Neutrophil (primary cell): Measurements from ENCODE around the gene KCNH1.

ENCODE experiments used
- H3K27ac ChIP-seq: fragments of 200-600 bp; sonication (generic); 2 replicates; pipeline ENCODE4 v1.5.1; 2016; ENCODE audit warnings: mild to moderate bottlenecking, moderate library complexity
- H3K27me3 ChIP-seq: fragments of 200-600 bp; sonication (generic); 2 replicates; pipeline ENCODE4 v1.6.0; 2016; ENCODE audit warnings: mild to moderate bottlenecking
- H3K36me3 ChIP-seq: fragments of 200-600 bp; sonication (generic); 2 replicates; pipeline ENCODE4 v1.5.1; 2017
- H3K4me1 ChIP-seq, 2 experiments: fragments of 200-600 bp in 1 of 2; sonication (generic) in 1 of 2; 1 replicate in 1 of 2; 2 replicates in 1 of 2; pipeline versions ENCODE4 v1.5.1 to v1.6.1; 2013 to 2016; ENCODE audit warnings: low read depth in 1 of 2, low read length in 1 of 2, mild to moderate bottlenecking in 1 of 2, moderate library complexity in 1 of 2; ENCODE audit not compliant: control insufficient read depth in 1 of 2, insufficient read depth in 1 of 2
- H3K4me3 ChIP-seq, 2 experiments: fragments of 200-600 bp in 1 of 2; sonication (generic) in 1 of 2; 1 replicate in 1 of 2; 2 replicates in 1 of 2; pipeline ENCODE4 v1.5.1; 2013 to 2016; ENCODE audit warnings: low read depth in 1 of 2, low read length in 1 of 2, mild to moderate bottlenecking in 1 of 2, moderate library complexity in 1 of 2
- H3K9me3 ChIP-seq: fragments of 200-600 bp; sonication (generic); 2 replicates; pipeline ENCODE4 v1.5.1; 2016
- TF ChIP-seq, protein P1 (sequence below): fragments of 200-600 bp; sonication (generic); IDR thresholded peaks from 2 replicates; pipeline ENCODE4 v1.5.1; 2016; ENCODE audit warnings: antibody characterized with exemption

KCNH1 gene

DNA sequence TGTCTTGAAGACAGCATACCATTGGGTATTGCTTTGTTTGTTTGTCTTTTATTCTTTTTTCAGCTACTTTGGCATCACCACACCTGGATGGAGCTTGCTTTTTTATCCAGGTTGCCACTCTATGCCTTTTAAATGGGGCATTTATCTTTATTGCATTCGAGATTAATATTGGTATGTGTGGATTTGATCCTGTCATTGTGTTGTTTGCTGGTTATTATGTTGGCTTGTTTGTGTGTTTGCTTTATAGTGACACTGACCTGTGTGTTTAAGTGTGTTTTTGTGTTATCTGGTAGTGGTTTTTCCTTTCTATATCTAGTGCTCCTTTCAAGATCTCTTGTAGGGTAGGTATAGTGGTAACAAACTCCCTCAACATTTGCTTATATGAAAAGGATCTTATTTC, 24.9 kb upstream of the KCNH1 start:
- TF ChIP-seq, protein P1, sequence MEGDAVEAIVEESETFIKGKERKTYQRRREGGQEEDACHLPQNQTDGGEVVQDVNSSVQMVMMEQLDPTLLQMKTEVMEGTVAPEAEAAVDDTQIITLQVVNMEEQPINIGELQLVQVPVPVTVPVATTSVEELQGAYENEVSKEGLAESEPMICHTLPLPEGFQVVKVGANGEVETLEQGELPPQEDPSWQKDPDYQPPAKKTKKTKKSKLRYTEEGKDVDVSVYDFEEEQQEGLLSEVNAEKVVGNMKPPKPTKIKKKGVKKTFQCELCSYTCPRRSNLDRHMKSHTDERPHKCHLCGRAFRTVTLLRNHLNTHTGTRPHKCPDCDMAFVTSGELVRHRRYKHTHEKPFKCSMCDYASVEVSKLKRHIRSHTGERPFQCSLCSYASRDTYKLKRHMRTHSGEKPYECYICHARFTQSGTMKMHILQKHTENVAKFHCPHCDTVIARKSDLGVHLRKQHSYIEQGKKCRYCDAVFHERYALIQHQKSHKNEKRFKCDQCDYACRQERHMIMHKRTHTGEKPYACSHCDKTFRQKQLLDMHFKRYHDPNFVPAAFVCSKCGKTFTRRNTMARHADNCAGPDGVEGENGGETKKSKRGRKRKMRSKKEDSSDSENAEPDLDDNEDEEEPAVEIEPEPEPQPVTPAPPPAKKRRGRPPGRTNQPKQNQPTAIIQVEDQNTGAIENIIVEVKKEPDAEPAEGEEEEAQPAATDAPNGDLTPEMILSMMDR, result no peak
- peaks cover 5% of the 10 kb centered on the region for H3K27me3 ChIP-seq
- peaks cover 0 to 8% of the 10 kb centered on the region in 2 experiments for H3K4me1 ChIP-seq
- no peaks in the 10 kb centered on the region for H3K9me3 ChIP-seq
- no peak overlapping the region for H3K4me3 ChIP-seq
- no peaks in the 10 kb centered on the region for H3K36me3 ChIP-seq
- no peak overlapping the region for H3K27ac ChIP-seq

DNA sequence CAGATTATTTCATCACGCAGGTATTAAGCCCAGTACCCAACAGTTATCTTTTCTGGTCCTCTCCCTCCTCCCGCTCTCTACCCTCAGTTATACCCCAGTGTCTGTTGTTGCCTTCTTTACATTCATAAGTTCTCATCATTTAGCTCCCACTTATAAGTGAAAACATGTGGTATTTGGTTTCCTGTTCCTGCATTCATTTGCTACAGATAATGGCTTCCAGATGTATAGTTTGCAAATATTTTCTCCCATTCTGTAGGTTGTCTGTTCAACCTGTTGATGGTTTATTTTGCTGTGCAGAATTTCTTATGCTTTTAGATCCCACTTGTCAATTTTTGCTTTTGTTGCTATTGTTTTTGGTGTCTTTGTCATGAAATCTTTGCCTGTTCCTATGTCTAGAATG, 21.1 kb upstream of the KCNH1 start:
- Histone ChIP-seq H3K27ac (no peak overlapping the region), H3K36me3 (no peaks in the 10 kb centered on the region), H3K4me3 (no peak overlapping the region), H3K27me3 (peaks cover 5% of the 10 kb centered on the region), H3K4me1 (no peaks in the 10 kb centered on the region), H3K9me3 (no peaks in the 10 kb centered on the region)
- TF ChIP-seq, protein P1, result no peak

DNA sequence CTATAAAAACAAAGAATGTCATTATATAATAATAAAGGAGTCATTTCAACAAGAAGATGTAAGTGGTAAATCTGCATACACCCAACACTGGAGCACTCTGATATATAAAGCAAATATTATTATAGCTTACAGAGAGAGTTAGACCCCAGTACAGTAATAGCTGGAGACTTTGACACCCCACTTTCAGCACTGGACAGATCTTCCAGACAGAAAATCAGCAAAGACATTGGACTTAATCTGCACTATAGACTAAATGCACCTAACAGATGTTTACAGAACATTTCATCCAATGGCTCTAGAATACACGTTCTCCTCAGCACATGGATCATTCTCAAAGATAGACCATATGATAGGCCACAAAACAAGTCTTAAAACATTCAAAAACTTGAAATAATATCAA, 20.0 kb upstream of the KCNH1 start:
- Histone ChIP-seq H3K27ac (no peak overlapping the region), H3K4me3 (no peak overlapping the region), H3K9me3 (no peaks in the 10 kb centered on the region), H3K36me3 (no peaks in the 10 kb centered on the region), H3K27me3 (peaks cover 5% of the 10 kb centered on the region), H3K4me1 (no peaks in the 10 kb centered on the region)
- TF ChIP-seq, protein P1, result no peak

DNA sequence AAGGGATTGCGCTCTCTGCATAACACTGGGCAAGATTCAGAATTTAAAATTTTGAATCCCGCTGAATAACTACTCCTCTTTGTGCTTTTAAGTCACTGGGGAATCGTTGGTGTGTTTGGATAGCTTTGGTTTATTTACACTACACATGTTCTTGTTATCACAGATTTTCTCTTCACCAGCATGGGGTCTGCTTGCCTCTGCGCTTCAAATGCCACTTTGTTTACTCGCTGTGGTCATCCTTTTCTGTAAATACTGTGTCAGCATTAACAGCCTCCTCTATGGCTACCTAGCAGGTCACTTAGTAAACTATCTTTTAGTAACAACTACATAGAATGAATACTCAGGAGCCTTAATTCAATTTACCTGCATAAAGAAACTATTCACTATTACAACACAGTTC, 14.4 kb upstream of the KCNH1 start:
- Histone ChIP-seq H3K4me1 (no peaks in the 10 kb centered on the region), H3K27ac (no peak overlapping the region), H3K36me3 (no peaks in the 10 kb centered on the region), H3K9me3 (no peaks in the 10 kb centered on the region), H3K27me3 (peaks cover 18% of the 10 kb centered on the region), H3K4me3 (no peak overlapping the region)
- TF ChIP-seq, protein P1, result no peak

DNA sequence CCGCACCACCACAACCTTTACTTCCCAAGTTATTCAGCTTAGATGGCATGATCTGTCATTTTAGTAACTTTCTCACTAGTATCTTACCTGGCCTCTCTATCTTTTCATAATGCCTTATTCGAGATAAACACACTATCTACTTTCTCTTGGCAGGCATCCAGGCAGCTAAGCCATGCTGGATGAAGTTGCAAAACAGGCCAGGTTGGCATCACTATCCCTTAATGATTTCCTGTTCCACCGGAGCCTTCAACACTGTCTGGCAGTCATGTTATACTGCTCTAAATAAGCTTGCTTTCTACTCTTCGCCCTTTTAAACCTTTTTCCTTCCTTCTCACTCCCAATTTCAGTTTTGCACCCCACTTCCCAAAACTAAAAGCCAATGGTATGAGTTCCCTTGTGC, 12.0 kb upstream of the KCNH1 start:
- H3K27me3 ChIP-seq, result peaks cover 18% of the 10 kb centered on the region
- no peaks in the 10 kb centered on the region for H3K4me1 ChIP-seq
- TF ChIP-seq, protein P1, result no peak
- no peaks in the 10 kb centered on the region for H3K36me3 ChIP-seq
- no peak overlapping the region for H3K4me3 ChIP-seq
- no peak overlapping the region for H3K27ac ChIP-seq
- no peaks in the 10 kb centered on the region for H3K9me3 ChIP-seq
